ENCODE results near the gene PRKG1.

The PRKG1 gene

GRCh38 chr10:51171946-51172345 is 97.7 kb downstream of the PRKG1 start:
- no peak overlapping the region for H3K27ac ChIP-seq (ENCODE audit: low read length)
- DNase-seq (no peak), ATAC-seq (ENCODE audit: insufficient read depth, low read depth) (no peak)
- H2AFZ ChIP-seq (ENCODE audit: low read depth, low read length): no peak overlapping the region
- no peak overlapping the region for H3K4me2 ChIP-seq (ENCODE audit: insufficient read depth, low read length)
- no peak for TF ChIP-seq EZH2 (IDR thresholded peaks at IDR 0.05; ENCODE audit: borderline replicate concordance, low read depth, low read length, severe bottlenecking)
- TF ChIP-seq, protein P1, sequence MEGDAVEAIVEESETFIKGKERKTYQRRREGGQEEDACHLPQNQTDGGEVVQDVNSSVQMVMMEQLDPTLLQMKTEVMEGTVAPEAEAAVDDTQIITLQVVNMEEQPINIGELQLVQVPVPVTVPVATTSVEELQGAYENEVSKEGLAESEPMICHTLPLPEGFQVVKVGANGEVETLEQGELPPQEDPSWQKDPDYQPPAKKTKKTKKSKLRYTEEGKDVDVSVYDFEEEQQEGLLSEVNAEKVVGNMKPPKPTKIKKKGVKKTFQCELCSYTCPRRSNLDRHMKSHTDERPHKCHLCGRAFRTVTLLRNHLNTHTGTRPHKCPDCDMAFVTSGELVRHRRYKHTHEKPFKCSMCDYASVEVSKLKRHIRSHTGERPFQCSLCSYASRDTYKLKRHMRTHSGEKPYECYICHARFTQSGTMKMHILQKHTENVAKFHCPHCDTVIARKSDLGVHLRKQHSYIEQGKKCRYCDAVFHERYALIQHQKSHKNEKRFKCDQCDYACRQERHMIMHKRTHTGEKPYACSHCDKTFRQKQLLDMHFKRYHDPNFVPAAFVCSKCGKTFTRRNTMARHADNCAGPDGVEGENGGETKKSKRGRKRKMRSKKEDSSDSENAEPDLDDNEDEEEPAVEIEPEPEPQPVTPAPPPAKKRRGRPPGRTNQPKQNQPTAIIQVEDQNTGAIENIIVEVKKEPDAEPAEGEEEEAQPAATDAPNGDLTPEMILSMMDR (IDR thresholded peaks at IDR 0.05; ENCODE audit: borderline replicate concordance, extremely low read depth, low read length, poor library complexity, severe bottlenecking): no peak
- no peaks in the 10 kb centered on the region for H4K20me1 ChIP-seq (ENCODE audit: insufficient read depth, low read length)
- no peaks in the 10 kb centered on the region for H3K79me2 ChIP-seq (ENCODE audit: insufficient read depth, low read length)
- H3K9ac ChIP-seq (ENCODE audit: low read depth, low read length): no peak overlapping the region
- H3K4me1 ChIP-seq (ENCODE audit: insufficient read depth, low read length): no peaks in the 10 kb centered on the region
- H3K27me3 ChIP-seq (ENCODE audit: insufficient read depth, low read length, poor library complexity): no peaks in the 10 kb centered on the region
- H3K9me3 ChIP-seq (ENCODE audit: insufficient read depth, low read length, severe bottlenecking): no peaks in the 10 kb centered on the region
- no peaks in the 10 kb centered on the region for H3K36me3 ChIP-seq (ENCODE audit: insufficient read depth, low read length)
- H3K4me3 ChIP-seq (ENCODE audit: low read depth in 1 of 2, low read length in 2 of 2): no peak overlapping the region

- H2AFZ ChIP-seq (ENCODE audit: low read depth, low read length): no peak overlapping the region
Measured at GRCh38 chr10:51176976-51177695, 102.8 kb downstream of the PRKG1 start.

DNA sequence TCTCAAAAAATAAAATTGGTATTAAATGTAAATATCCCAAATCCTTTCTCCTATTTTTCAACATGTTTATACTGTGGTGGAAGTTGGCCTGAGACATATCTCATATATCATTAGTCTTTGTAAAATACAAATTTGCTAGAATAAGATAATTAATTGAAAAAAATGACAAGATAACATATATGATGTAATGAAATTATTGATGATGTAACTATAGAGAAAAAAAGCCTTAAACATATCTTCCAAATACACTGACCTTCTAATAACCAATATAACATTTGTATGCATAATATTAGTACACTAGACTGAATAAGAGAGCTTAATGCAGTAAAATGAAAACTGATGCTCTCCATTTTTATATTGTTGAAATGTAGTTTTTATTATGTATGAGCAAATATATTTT is 104.3 kb downstream of the PRKG1 start:
- no peaks in the 10 kb centered on the region for H3K79me2 ChIP-seq (ENCODE audit: insufficient read depth, low read length)

More at GRCh38 chr10:51176976-51177695, 102.8 kb downstream of the PRKG1 start:
- DNase-seq: no peak
- H3K27ac ChIP-seq (ENCODE audit: low read length): no peak overlapping the region
- no peaks in the 10 kb centered on the region for H3K4me1 ChIP-seq (ENCODE audit: insufficient read depth, low read length)
- H3K36me3 ChIP-seq (ENCODE audit: insufficient read depth, low read length): no peaks in the 10 kb centered on the region
- H3K27me3 ChIP-seq (ENCODE audit: insufficient read depth, low read length, poor library complexity): no peaks in the 10 kb centered on the region
- no peak for TF ChIP-seq EZH2 (IDR thresholded peaks at IDR 0.05; ENCODE audit: borderline replicate concordance, low read depth, low read length, severe bottlenecking)
- TF ChIP-seq, protein P1 (IDR thresholded peaks at IDR 0.05; ENCODE audit: borderline replicate concordance, extremely low read depth, low read length, poor library complexity, severe bottlenecking): no peak
- ATAC-seq (ENCODE audit: insufficient read depth, low read depth): no peak
- no peak overlapping the region for H3K4me2 ChIP-seq (ENCODE audit: insufficient read depth, low read length)
- H3K4me3 ChIP-seq (ENCODE audit: low read depth in 1 of 2, low read length in 2 of 2): no peak overlapping the region
- no peak overlapping the region for H3K9ac ChIP-seq (ENCODE audit: low read depth, low read length)
- H4K20me1 ChIP-seq (ENCODE audit: insufficient read depth, low read length): no peaks in the 10 kb centered on the region
- no peaks in the 10 kb centered on the region for H3K9me3 ChIP-seq (ENCODE audit: insufficient read depth, low read length, severe bottlenecking)
- no peaks in the 10 kb centered on the region for H3K79me2 ChIP-seq (ENCODE audit: insufficient read depth, low read length)

More for the DNA sequence above, 104.3 kb downstream of the PRKG1 start:
- Histone ChIP-seq H3K36me3 (ENCODE audit: insufficient read depth, low read length) (no peaks in the 10 kb centered on the region), H4K20me1 (ENCODE audit: insufficient read depth, low read length) (no peaks in the 10 kb centered on the region), H3K9me3 (ENCODE audit: insufficient read depth, low read length, severe bottlenecking) (no peaks in the 10 kb centered on the region), H3K4me3 (ENCODE audit: low read depth in 1 of 2, low read length in 2 of 2) (no peak overlapping the region), H3K27ac (ENCODE audit: low read length) (no peak overlapping the region), H3K9ac (ENCODE audit: low read depth, low read length) (no peak overlapping the region), H3K4me2 (ENCODE audit: insufficient read depth, low read length) (no peak overlapping the region), H3K27me3 (ENCODE audit: insufficient read depth, low read length, poor library complexity) (no peaks in the 10 kb centered on the region), H2AFZ (ENCODE audit: low read depth, low read length) (no peak overlapping the region), H3K4me1 (ENCODE audit: insufficient read depth, low read length) (no peaks in the 10 kb centered on the region)
- DNase-seq (no peak), ATAC-seq (ENCODE audit: insufficient read depth, low read depth) (no peak)
- TF ChIP-seq, protein P1 (IDR thresholded peaks at IDR 0.05; ENCODE audit: borderline replicate concordance, extremely low read depth, low read length, poor library complexity, severe bottlenecking): no peak
- TF ChIP-seq EZH2 (IDR thresholded peaks at IDR 0.05; ENCODE audit: borderline replicate concordance, low read depth, low read length, severe bottlenecking): no peak
